Measurements from ENCODE around the gene LTC4S. TPM values are rescaled to one million over a fixed set of nuclear protein-coding genes. Genes with fewer than 3 reads are reported as not detected.

The LTC4S gene
- polyA plus RNA-seq, 1 donor from 2014 or later = 5.9 TPM

GRCh38 chr5:179830818-179831468 lies 37.2 kb downstream of the LTC4S start:
- H3K9me3 ChIP-seq (ENCODE audit: low read length) = no peaks in the 10 kb centered on the region
- H3K4me2 ChIP-seq (ENCODE audit: low read length) = no peak overlapping the region
- H3F3A ChIP-seq (ENCODE audit: insufficient read depth, low read length, poor library complexity, severe bottlenecking) = no peaks in the 10 kb centered on the region
- H3K27me3 ChIP-seq (ENCODE audit: insufficient read depth, low read depth, low read length) = no peaks in the 10 kb centered on the region
- TF ChIP-seq SMC3 (conservative IDR thresholded peaks at IDR 0.05; ENCODE audit: poor library complexity) (no peak), EZH2 (IDR thresholded peaks at IDR 0.05; ENCODE audit: borderline replicate concordance, insufficient read depth, low read length, poor library complexity, severe bottlenecking) (no peak), TAF1 (IDR thresholded peaks at IDR 0.05; ENCODE audit: low read depth) (no peak), EP300 (conservative IDR thresholded peaks at IDR 0.05; ENCODE audit: poor library complexity, severe bottlenecking) (no peak), RAD21 (conservative IDR thresholded peaks at IDR 0.05) (no peak), MXI1 (conservative IDR thresholded peaks at IDR 0.05; ENCODE audit: poor library complexity, severe bottlenecking) (no peak), CTCF (IDR thresholded peaks at IDR 0.05; ENCODE audit: poor library complexity, severe bottlenecking) (no peak), POLR2AphosphoS5 (IDR thresholded peaks at IDR 0.05) (no peak)
- TF ChIP-seq, protein P1, sequence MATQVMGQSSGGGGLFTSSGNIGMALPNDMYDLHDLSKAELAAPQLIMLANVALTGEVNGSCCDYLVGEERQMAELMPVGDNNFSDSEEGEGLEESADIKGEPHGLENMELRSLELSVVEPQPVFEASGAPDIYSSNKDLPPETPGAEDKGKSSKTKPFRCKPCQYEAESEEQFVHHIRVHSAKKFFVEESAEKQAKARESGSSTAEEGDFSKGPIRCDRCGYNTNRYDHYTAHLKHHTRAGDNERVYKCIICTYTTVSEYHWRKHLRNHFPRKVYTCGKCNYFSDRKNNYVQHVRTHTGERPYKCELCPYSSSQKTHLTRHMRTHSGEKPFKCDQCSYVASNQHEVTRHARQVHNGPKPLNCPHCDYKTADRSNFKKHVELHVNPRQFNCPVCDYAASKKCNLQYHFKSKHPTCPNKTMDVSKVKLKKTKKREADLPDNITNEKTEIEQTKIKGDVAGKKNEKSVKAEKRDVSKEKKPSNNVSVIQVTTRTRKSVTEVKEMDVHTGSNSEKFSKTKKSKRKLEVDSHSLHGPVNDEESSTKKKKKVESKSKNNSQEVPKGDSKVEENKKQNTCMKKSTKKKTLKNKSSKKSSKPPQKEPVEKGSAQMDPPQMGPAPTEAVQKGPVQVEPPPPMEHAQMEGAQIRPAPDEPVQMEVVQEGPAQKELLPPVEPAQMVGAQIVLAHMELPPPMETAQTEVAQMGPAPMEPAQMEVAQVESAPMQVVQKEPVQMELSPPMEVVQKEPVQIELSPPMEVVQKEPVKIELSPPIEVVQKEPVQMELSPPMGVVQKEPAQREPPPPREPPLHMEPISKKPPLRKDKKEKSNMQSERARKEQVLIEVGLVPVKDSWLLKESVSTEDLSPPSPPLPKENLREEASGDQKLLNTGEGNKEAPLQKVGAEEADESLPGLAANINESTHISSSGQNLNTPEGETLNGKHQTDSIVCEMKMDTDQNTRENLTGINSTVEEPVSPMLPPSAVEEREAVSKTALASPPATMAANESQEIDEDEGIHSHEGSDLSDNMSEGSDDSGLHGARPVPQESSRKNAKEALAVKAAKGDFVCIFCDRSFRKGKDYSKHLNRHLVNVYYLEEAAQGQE (IDR thresholded peaks at IDR 0.05; ENCODE audit: borderline replicate concordance) = no peak
- H2AFZ ChIP-seq (ENCODE audit: low read depth, low read length) = no peak overlapping the region
- H3K79me2 ChIP-seq (replicated peaks; ENCODE audit: insufficient read depth, low read length) = no peaks in the 10 kb centered on the region
- no peaks in the 10 kb centered on the region for H3K9me2 ChIP-seq (ENCODE audit: insufficient read depth, low read length)
- no peak overlapping the region for H3K27ac ChIP-seq (ENCODE audit: low read length)
- H3K9ac ChIP-seq (ENCODE audit: low read length) = no peak overlapping the region
- peaks cover 8% of the 10 kb centered on the region for H3K36me3 ChIP-seq (ENCODE audit: insufficient read depth, low read length)
- no peak overlapping the region for H3K4me3 ChIP-seq (ENCODE audit: low read length)
- H4K20me1 ChIP-seq (ENCODE audit: insufficient read depth) = no peaks in the 10 kb centered on the region

- no peak for TF ChIP-seq TAF1 (IDR thresholded peaks at IDR 0.05; ENCODE audit: low read depth)
- no peak for TF ChIP-seq EZH2 (IDR thresholded peaks at IDR 0.05; ENCODE audit: borderline replicate concordance, insufficient read depth, low read length, poor library complexity, severe bottlenecking)
- no peak for TF ChIP-seq RAD21 (conservative IDR thresholded peaks at IDR 0.05)
- TF ChIP-seq, protein P1 (IDR thresholded peaks at IDR 0.05; ENCODE audit: borderline replicate concordance) = no peak
- no peak for TF ChIP-seq SMC3 (conservative IDR thresholded peaks at IDR 0.05; ENCODE audit: poor library complexity)
- TF ChIP-seq POLR2AphosphoS5 (IDR thresholded peaks at IDR 0.05) = no peak
- Histone ChIP-seq H3K9ac (ENCODE audit: low read length) (no peak overlapping the region), H3K36me3 (ENCODE audit: insufficient read depth, low read length) (peaks cover 10% of the 10 kb centered on the region), H3K9me3 (ENCODE audit: low read length) (no peaks in the 10 kb centered on the region), H3K79me2 (replicated peaks; ENCODE audit: insufficient read depth, low read length) (no peaks in the 10 kb centered on the region), H4K20me1 (ENCODE audit: insufficient read depth) (no peaks in the 10 kb centered on the region), H3F3A (ENCODE audit: insufficient read depth, low read length, poor library complexity, severe bottlenecking) (no peaks in the 10 kb centered on the region), H3K27ac (ENCODE audit: low read length) (no peak overlapping the region), H3K9me2 (ENCODE audit: insufficient read depth, low read length) (no peaks in the 10 kb centered on the region), H3K27me3 (ENCODE audit: insufficient read depth, low read depth, low read length) (no peaks in the 10 kb centered on the region), H3K4me3 (ENCODE audit: low read length) (no peak overlapping the region), H2AFZ (ENCODE audit: low read depth, low read length) (no peak overlapping the region), H3K4me2 (ENCODE audit: low read length) (no peak overlapping the region)
Observed at GRCh38 chr5:179832039-179832745, 38.4 kb downstream of the LTC4S start.

Measured in neural cell (in vitro differentiated cells).